Lower leg skin (tissue), 3 donors: ENCODE results near the gene SLC39A6.

Experiments used
- CTCF ChIP-seq, 3 donors: fragments of 450-650 bp; IDR thresholded peaks; one replicate each; pipeline ENCODE4 v1.5.1; 2016; ENCODE audit warnings: antibody characterized with exemption in 3 of 3, mild to moderate bottlenecking in 3 of 3, moderate library complexity in 2 of 3
- POLR2A ChIP-seq, 2 donors: fragments of 450-650 bp; IDR thresholded peaks; one replicate each; pipeline ENCODE4 v1.6.1; 2016 to 2017; ENCODE audit warnings: antibody characterized with exemption in 2 of 2, mild to moderate bottlenecking in 1 of 2, moderate library complexity in 1 of 2

GRCh38 chr18:36169938-36170337, 40.8 kb upstream of the SLC39A6 start:
- TF ChIP-seq CTCF (IDR thresholded peaks at IDR 0.05) (no peak), POLR2A (IDR thresholded peaks at IDR 0.05) (no peak)
